ENCODE results near the gene OR52N4.

DNA sequence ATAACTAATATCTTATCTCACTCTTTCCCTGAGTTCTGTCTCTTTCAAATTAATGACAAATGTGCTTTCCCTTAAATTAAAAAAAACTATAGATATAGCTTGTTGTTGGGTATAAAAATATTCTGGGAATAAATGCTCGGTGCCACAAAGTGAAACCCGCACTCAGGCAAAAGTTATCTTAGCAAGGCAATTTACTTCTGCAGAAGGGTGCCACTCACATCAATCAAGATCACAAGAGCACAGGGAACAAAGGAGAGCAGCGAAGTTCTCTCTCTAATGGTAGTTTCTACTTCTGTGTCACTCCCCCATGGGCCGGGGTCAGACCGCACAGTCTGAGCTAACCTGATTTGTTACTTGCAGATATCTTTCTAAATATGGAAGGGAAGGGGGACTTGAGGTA is 49.9 kb downstream of the OR52N4 start:
- TF ChIP-seq, protein P1, sequence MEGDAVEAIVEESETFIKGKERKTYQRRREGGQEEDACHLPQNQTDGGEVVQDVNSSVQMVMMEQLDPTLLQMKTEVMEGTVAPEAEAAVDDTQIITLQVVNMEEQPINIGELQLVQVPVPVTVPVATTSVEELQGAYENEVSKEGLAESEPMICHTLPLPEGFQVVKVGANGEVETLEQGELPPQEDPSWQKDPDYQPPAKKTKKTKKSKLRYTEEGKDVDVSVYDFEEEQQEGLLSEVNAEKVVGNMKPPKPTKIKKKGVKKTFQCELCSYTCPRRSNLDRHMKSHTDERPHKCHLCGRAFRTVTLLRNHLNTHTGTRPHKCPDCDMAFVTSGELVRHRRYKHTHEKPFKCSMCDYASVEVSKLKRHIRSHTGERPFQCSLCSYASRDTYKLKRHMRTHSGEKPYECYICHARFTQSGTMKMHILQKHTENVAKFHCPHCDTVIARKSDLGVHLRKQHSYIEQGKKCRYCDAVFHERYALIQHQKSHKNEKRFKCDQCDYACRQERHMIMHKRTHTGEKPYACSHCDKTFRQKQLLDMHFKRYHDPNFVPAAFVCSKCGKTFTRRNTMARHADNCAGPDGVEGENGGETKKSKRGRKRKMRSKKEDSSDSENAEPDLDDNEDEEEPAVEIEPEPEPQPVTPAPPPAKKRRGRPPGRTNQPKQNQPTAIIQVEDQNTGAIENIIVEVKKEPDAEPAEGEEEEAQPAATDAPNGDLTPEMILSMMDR (IDR thresholded peaks at IDR 0.05 in 2 of 3, conservative IDR thresholded peaks at IDR 0.05 in 1 of 3; ENCODE audit: borderline replicate concordance in 1 of 3, insufficient read depth in 1 of 3, low read depth in 2 of 3, low read length in 2 of 3) = no peak
- TF ChIP-seq, protein P2, sequence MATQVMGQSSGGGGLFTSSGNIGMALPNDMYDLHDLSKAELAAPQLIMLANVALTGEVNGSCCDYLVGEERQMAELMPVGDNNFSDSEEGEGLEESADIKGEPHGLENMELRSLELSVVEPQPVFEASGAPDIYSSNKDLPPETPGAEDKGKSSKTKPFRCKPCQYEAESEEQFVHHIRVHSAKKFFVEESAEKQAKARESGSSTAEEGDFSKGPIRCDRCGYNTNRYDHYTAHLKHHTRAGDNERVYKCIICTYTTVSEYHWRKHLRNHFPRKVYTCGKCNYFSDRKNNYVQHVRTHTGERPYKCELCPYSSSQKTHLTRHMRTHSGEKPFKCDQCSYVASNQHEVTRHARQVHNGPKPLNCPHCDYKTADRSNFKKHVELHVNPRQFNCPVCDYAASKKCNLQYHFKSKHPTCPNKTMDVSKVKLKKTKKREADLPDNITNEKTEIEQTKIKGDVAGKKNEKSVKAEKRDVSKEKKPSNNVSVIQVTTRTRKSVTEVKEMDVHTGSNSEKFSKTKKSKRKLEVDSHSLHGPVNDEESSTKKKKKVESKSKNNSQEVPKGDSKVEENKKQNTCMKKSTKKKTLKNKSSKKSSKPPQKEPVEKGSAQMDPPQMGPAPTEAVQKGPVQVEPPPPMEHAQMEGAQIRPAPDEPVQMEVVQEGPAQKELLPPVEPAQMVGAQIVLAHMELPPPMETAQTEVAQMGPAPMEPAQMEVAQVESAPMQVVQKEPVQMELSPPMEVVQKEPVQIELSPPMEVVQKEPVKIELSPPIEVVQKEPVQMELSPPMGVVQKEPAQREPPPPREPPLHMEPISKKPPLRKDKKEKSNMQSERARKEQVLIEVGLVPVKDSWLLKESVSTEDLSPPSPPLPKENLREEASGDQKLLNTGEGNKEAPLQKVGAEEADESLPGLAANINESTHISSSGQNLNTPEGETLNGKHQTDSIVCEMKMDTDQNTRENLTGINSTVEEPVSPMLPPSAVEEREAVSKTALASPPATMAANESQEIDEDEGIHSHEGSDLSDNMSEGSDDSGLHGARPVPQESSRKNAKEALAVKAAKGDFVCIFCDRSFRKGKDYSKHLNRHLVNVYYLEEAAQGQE (IDR thresholded peaks at IDR 0.05; ENCODE audit: low read depth) = no peak
- TF ChIP-seq YY1 (IDR thresholded peaks at IDR 0.05; ENCODE audit: extremely low read depth, insufficient replicate concordance, low read depth, low read length) (no peak), POLR2AphosphoS5 (IDR thresholded peaks at IDR 0.05; ENCODE audit: low read depth, low read length) (no peak), EGR1 (IDR thresholded peaks at IDR 0.05; ENCODE audit: low read depth) (no peak), MAX (IDR thresholded peaks at IDR 0.05) (no peak), EZH2 (IDR thresholded peaks at IDR 0.05) (no peak)
